Measurements from ENCODE around the gene PCSK5.

DNA sequence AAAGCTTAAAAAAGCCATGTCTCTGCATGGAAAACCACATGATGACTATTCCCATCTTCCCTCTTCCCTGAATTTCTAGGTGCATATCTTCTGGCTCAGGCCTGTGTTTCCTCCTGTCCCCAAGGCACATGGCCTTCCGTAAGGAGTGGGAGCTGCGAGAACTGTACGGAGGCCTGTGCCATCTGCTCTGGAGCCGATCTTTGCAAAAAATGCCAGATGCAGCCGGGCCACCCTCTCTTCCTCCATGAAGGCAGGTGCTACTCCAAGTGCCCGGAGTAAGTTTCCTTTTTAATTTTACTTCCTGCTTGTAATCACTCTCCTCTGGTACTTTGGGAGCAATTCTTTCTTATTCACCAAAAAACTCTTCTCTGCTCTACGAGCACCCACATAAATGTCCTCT lies 420.1 kb downstream of the PCSK5 start:
- TF ChIP-seq, protein P1, sequence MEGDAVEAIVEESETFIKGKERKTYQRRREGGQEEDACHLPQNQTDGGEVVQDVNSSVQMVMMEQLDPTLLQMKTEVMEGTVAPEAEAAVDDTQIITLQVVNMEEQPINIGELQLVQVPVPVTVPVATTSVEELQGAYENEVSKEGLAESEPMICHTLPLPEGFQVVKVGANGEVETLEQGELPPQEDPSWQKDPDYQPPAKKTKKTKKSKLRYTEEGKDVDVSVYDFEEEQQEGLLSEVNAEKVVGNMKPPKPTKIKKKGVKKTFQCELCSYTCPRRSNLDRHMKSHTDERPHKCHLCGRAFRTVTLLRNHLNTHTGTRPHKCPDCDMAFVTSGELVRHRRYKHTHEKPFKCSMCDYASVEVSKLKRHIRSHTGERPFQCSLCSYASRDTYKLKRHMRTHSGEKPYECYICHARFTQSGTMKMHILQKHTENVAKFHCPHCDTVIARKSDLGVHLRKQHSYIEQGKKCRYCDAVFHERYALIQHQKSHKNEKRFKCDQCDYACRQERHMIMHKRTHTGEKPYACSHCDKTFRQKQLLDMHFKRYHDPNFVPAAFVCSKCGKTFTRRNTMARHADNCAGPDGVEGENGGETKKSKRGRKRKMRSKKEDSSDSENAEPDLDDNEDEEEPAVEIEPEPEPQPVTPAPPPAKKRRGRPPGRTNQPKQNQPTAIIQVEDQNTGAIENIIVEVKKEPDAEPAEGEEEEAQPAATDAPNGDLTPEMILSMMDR (IDR thresholded peaks at IDR 0.05; ENCODE audit: insufficient read depth, low read length, poor library complexity, severe bottlenecking), result no peak
- TF ChIP-seq EZH2phosphoT487 (conservative IDR thresholded peaks at IDR 0.05; ENCODE audit: low read length), result no peak
